Stimulated activated naive CD8-positive, alpha-beta T cell treated with anti-CD3 and anti-CD28 coated beads, Interleukin-15, amount 100 ng/mL, for 72 hours (primary cell): ENCODE results near the gene CAMTA2.

ENCODE experiments used
- ATAC-seq: fragments of 150-1000 bp; cut with Tn5 transposase; 2 replicates; pipeline ENCODE4 v1.10.0; 2021; ENCODE audit warnings: mild to moderate bottlenecking, moderate library complexity
- DNase-seq, 2 donors: peaks; one replicate each; pipeline ENCODE4 v3.0.0; 2021 to 2022
- H3K27ac Mint-ChIP-seq, 2 donors: one replicate each; pipeline ENCODE4 v1.8.0; 2022; ENCODE audit warnings: mild to moderate bottlenecking in 2 of 2, mixed read lengths in 2 of 2, moderate library complexity in 2 of 2
- H3K27me3 Mint-ChIP-seq: one replicate; pipeline ENCODE4 v1.8.0; 2022; ENCODE audit warnings: mixed read lengths
- H3K4me1 Mint-ChIP-seq: one replicate; pipeline ENCODE4 v1.8.0; 2022; ENCODE audit warnings: mild to moderate bottlenecking, mixed read lengths
- H3K4me3 Mint-ChIP-seq, 2 donors: one replicate each; pipeline ENCODE4 v1.8.0; 2022; ENCODE audit warnings: mild to moderate bottlenecking in 2 of 2, mixed read lengths in 2 of 2, moderate library complexity in 1 of 2
- H3K9me3 Mint-ChIP-seq, 2 donors: one replicate each; pipeline ENCODE4 v1.8.0; 2022; ENCODE audit warnings: mixed read lengths in 2 of 2

CAMTA2 gene

GRCh38 chr17:4947411-4948165 lies 39.9 kb downstream of the CAMTA2 start:
- ATAC-seq (peak; percentile 37), DNase-seq (peak; percentile 75 to 89)
- H3K27me3 Mint-ChIP-seq: no peaks in the 10 kb centered on the region
- H3K4me1 Mint-ChIP-seq: peaks cover 55% of the 10 kb centered on the region
- H3K4me3 Mint-ChIP-seq: peak overlapping the region; percentile 93 to 94
- H3K9me3 Mint-ChIP-seq: no peaks in the 10 kb centered on the region
- H3K27ac Mint-ChIP-seq: peak overlapping the region; percentile 98 to 99

GRCh38 chr17:4947010-4947410 lies 40.5 kb downstream of the CAMTA2 start:
- H3K4me3 Mint-ChIP-seq: peak overlapping the region; percentile 93 to 94
- ATAC-seq (no peak), DNase-seq (no peak)
- H3K27ac Mint-ChIP-seq: peak overlapping the region; percentile 93 to 98
- no peaks in the 10 kb centered on the region for H3K27me3 Mint-ChIP-seq
- peaks cover 60% of the 10 kb centered on the region for H3K4me1 Mint-ChIP-seq
- H3K9me3 Mint-ChIP-seq: no peaks in the 10 kb centered on the region

GRCh38 chr17:4946312-4946976 lies 41.0 kb downstream of the CAMTA2 start:
- peak overlapping the region; percentile 93 to 94 for H3K4me3 Mint-ChIP-seq
- H3K4me1 Mint-ChIP-seq: peaks cover 60% of the 10 kb centered on the region

GRCh38 chr17:4945944-4946280 lies 41.6 kb downstream of the CAMTA2 start:
- Mint-ChIP-seq H3K27ac (peak overlapping the region; percentile 93 to 98), H3K4me3 (peak overlapping the region; percentile 93 to 94), H3K27me3 (no peaks in the 10 kb centered on the region), H3K9me3 (no peaks in the 10 kb centered on the region), H3K4me1 (peaks cover 57% of the 10 kb centered on the region)
- DNase-seq (no peak), ATAC-seq (no peak)

More at GRCh38 chr17:4946312-4946976, 41.0 kb downstream of the CAMTA2 start:
- Mint-ChIP-seq H3K27me3 (no peaks in the 10 kb centered on the region), H3K9me3 (no peaks in the 10 kb centered on the region), H3K27ac (peak overlapping the region; percentile 93 to 98)
- ATAC-seq: no peak
- DNase-seq: no peak

GRCh38 chr17:4945176-4945943 lies 42.1 kb downstream of the CAMTA2 start:
- H3K4me1 Mint-ChIP-seq: peaks cover 52% of the 10 kb centered on the region
- ATAC-seq (peak; percentile 56), DNase-seq (peak; percentile 81 to 89)
- H3K4me3 Mint-ChIP-seq: peak overlapping the region; percentile 93 to 94
- H3K27ac Mint-ChIP-seq: peak overlapping the region; percentile 93 to 97
- H3K9me3 Mint-ChIP-seq: no peaks in the 10 kb centered on the region
- H3K27me3 Mint-ChIP-seq: no peaks in the 10 kb centered on the region

GRCh38 chr17:4944554-4945175 lies 42.8 kb downstream of the CAMTA2 start:
- Mint-ChIP-seq H3K4me3 (peak overlapping the region; percentile 93 to 94), H3K27ac (peak overlapping the region; percentile 93 to 97), H3K4me1 (peaks cover 48% of the 10 kb centered on the region), H3K27me3 (no peaks in the 10 kb centered on the region), H3K9me3 (no peaks in the 10 kb centered on the region)
- DNase-seq (peak; percentile 49 to 64), ATAC-seq (peak; percentile 0)

GRCh38 chr17:4944163-4944553 lies 43.3 kb downstream of the CAMTA2 start:
- DNase-seq: peak; percentile 56 to 73
- peaks cover 50% of the 10 kb centered on the region for H3K4me1 Mint-ChIP-seq

GRCh38 chr17:4942760-4943508 lies 44.5 kb downstream of the CAMTA2 start:
- Mint-ChIP-seq H3K9me3 (no peaks in the 10 kb centered on the region), H3K4me1 (peaks cover 62% of the 10 kb centered on the region), H3K27me3 (no peaks in the 10 kb centered on the region), H3K4me3 (peak overlapping the region; percentile 93 to 94), H3K27ac (peak overlapping the region; percentile 77 to 99)
- ATAC-seq (no peak), DNase-seq (no peak)

More at GRCh38 chr17:4944163-4944553, 43.3 kb downstream of the CAMTA2 start:
- Mint-ChIP-seq H3K27me3 (no peaks in the 10 kb centered on the region), H3K4me3 (peak overlapping the region; percentile 93 to 94), H3K27ac (peak overlapping the region; percentile 93 to 97), H3K9me3 (no peaks in the 10 kb centered on the region)
- peak; percentile 31 for ATAC-seq

GRCh38 chr17:4941319-4941610 lies 46.2 kb downstream of the CAMTA2 start:
- no peak for ATAC-seq
- peaks cover 78% of the 10 kb centered on the region for H3K4me1 Mint-ChIP-seq
- no peaks in the 10 kb centered on the region for H3K27me3 Mint-ChIP-seq
- H3K27ac Mint-ChIP-seq: peak overlapping the region; percentile 98 to 99
- H3K4me3 Mint-ChIP-seq: peak overlapping the region; percentile 93 to 94
- H3K9me3 Mint-ChIP-seq: no peaks in the 10 kb centered on the region
- no peak for DNase-seq

GRCh38 chr17:4940555-4941318 lies 46.7 kb downstream of the CAMTA2 start:
- peak overlapping the region; percentile 98 to 99 for H3K27ac Mint-ChIP-seq
- no peak for ATAC-seq
- DNase-seq: peak in 1 of 2 donors; percentile 63
- no peaks in the 10 kb centered on the region for H3K9me3 Mint-ChIP-seq
- H3K27me3 Mint-ChIP-seq: no peaks in the 10 kb centered on the region
- H3K4me3 Mint-ChIP-seq: peak overlapping the region; percentile 93 to 94
- H3K4me1 Mint-ChIP-seq: peaks cover 81% of the 10 kb centered on the region

GRCh38 chr17:4939796-4940554 lies 47.5 kb downstream of the CAMTA2 start, which contains the start of the genes RNF167 and SLC25A11:
Gene RNF167, plus strand, starts transcription at chr17:4940268. Its CDS starts 642 bp downstream, at chr17:4940910.
Gene SLC25A11, minus strand, starts transcription at chr17:4940046. Its CDS starts 136 bp downstream, at chr17:4939910.
- ATAC-seq: peak; percentile 84
- no peaks in the 10 kb centered on the region for H3K9me3 Mint-ChIP-seq
- no peaks in the 10 kb centered on the region for H3K27me3 Mint-ChIP-seq
- DNase-seq: peak; percentile 96 to 99
- H3K4me3 Mint-ChIP-seq: peak within 1 kb of the TSS; percentile 93 to 94
- peak within 1 kb of the TSS; percentile 98 to 99 for H3K27ac Mint-ChIP-seq
- peaks cover 76% of the 10 kb centered on the region for H3K4me1 Mint-ChIP-seq

GRCh38 chr17:4939546-4939795 lies 48.0 kb downstream of the CAMTA2 start:
- H3K9me3 Mint-ChIP-seq: no peaks in the 10 kb centered on the region
- peak overlapping the region; percentile 57 to 99 for H3K27ac Mint-ChIP-seq
- H3K4me3 Mint-ChIP-seq: peak overlapping the region; percentile 93 to 94
- ATAC-seq (peak; percentile 2), DNase-seq (no peak)
- H3K27me3 Mint-ChIP-seq: peaks cover 2% of the 10 kb centered on the region
- peaks cover 76% of the 10 kb centered on the region for H3K4me1 Mint-ChIP-seq

GRCh38 chr17:4938688-4939545 lies 48.6 kb downstream of the CAMTA2 start:
- H3K4me3 Mint-ChIP-seq: peak overlapping the region; percentile 93 to 94
- H3K4me1 Mint-ChIP-seq: peaks cover 76% of the 10 kb centered on the region
- DNase-seq (no peak), ATAC-seq (no peak)
- peak overlapping the region; percentile 85 to 99 for H3K27ac Mint-ChIP-seq
- H3K27me3 Mint-ChIP-seq: peaks cover 7% of the 10 kb centered on the region
- no peaks in the 10 kb centered on the region for H3K9me3 Mint-ChIP-seq
